Activated effector memory CD4-positive, alpha-beta T cell treated with anti-CD3 and anti-CD28 coated beads, Interleukin-2, amount 50 U/mL, for 16 hours (primary cell): ENCODE results near the gene PRDM2.

ENCODE experiments used
- DNase-seq: peaks from one replicate; pipeline ENCODE4 v3.0.0-alpha.2; 2020

Gene PRDM2

DNA sequence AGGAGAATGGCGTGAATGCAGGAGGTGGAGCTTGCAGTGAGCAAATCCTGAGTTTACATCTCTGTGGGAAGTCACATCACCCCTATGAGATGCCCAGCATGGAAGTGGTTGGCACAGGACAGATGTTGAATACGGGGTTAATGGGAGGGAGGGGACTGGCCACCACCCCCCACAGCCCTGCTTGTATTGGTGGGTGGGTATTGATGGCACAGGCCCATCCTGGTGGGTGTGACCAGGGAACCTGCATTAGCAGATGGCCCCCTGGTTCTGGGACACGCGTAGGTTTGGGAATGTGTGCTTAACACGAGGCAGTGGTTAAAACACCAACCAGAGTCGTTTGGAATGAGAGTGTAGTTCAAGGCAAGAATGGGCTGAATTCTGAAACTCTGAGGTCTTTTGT, 117.9 kb downstream of the PRDM2 start:
- DNase-seq: no peak

GRCh38 chr1:13818926-13819325, 118.9 kb downstream of the PRDM2 start:
- no peak for DNase-seq

GRCh38 chr1:13819642-13820041, 119.7 kb downstream of the PRDM2 start:
- no peak for DNase-seq

- no peak for DNase-seq
Observed at GRCh38 chr1:13820055-13820454, 120.1 kb downstream of the PRDM2 start.

GRCh38 chr1:13820456-13820855, 120.5 kb downstream of the PRDM2 start:
- no peak for DNase-seq

GRCh38 chr1:13823126-13823880, 123.3 kb downstream of the PRDM2 start:
- no peak for DNase-seq

- no peak for DNase-seq
Observed at GRCh38 chr1:13823936-13824335, 123.9 kb downstream of the PRDM2 start.

- no peak for DNase-seq
Observed at GRCh38 chr1:13824626-13825025, 124.6 kb downstream of the PRDM2 start.

GRCh38 chr1:13825033-13825432, 125.0 kb downstream of the PRDM2 start:
- DNase-seq: no peak

GRCh38 chr1:13826009-13826408, 126.0 kb downstream of the PRDM2 start:
- no peak for DNase-seq

DNA sequence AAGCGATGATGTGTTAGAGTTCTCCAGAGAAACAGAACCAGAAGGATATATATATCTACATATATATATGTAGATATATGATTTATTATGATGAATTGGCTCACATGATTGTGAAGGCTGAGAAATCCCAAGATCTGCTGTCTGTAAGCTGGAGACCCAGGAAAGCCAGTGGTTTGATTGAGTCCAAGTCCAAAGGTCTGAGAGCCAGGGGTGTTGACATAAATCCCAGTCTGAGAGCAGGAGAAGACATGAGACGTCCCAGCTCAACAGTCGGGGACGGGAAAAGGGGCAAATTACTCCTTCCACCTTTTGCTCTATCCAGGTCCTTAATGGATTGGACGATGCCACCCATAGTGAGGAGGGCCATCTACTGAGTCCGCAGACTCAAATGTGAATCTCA, 126.6 kb downstream of the PRDM2 start:
- DNase-seq: no peak

DNA sequence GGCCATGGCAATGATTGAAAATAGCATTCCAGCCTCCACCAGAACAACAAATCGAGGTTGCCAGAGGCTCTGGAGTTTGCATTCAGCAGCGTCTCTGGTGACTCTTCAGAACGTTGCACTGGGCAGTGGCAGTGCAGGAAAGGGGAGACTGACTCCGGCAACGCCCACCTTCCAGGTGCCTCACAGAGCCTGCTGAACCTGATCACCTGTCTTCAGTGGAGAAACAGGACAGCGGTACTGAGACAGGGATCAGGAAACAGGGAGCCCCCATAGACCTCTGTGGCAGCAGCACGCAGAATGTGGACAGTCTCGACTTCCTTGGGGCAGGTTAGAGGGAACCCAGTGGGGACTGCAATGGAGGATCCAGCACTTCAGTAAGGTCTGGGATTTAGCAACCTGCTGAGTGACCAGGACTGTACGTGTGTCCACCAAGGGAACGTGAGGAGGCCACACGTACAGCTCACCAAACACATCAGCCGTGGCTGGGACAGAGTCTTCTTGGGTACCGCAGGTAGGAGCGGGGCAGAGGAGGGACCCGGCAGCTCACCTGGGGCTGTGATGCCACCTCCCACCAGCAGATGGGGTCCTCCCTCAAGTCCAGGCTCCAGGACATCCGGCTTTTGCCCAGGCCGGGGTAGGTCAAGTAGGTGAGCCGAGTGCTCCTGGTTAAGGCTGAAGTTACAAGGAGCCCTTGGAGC, 128.6 kb downstream of the PRDM2 start:
- no peak for DNase-seq

DNA sequence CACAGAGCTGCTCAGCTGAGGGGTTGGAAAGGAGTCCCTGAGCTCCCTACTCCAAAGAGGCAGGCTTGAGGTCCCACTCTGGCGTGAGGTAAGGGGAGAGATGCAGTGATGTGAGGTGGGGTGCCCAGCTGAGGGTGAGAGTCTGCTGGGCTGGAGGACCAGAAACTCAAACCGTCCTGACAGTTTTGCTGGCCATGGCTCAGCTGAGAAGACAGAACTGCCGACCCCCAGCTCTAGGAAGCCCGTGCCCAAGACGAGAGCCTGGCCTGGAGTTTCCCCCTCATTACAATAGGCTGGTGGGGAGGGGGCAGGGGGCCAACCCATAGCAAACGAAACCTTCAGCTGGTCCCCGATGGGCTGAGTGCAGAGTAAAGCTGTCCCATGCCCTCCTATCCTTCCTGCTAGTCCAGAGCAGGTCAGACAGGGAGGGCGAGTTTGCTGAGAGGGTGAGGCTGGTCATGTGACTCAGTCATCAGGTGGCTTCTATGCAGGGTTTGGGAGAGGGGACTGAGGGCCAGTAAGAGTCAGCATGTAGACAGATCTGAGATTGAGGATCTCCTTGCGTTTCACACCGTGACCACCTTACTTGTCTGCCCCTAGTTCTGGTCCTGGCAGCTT, 129.3 kb downstream of the PRDM2 start:
- DNase-seq: no peak

DNA sequence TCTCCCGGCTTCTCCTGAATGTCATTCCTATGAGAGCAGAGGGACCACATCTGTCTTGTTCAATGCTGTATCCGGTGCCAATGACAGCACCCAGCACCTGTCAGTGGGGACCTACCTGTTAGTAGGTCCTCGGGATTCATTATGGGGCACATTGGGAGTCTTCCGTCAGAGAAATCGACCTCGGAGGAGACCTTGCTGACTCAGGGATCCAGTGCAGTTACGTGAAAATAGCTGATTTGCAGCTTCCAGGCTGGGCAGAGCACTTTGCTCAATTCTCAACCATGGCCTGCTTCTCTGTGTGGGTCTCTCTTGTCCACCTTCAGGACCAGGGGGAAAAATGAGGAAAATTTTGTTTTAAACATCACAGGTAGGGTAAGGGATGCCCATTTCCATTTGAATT, 130.2 kb downstream of the PRDM2 start:
- DNase-seq: no peak

GRCh38 chr1:13830616-13831280, 130.8 kb downstream of the PRDM2 start:
- no peak for DNase-seq

DNA sequence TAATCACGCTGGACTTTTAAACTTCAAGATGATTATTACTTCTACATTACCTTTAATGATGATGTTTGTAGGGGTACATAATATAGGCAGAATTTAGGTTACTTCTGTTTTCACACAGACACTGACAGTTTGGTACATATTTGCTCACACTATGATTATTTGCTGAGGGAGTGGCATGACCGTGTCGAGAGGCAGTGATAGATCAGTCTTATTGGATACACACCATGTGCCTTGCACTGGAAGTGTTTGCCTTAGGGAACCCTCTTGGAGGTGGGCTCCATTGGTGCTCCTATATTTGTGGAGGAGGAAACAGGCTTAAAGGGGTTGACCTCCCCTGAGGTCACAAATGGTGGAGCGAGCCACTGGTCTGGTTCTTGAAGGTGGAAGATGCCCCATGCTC, 132.1 kb downstream of the PRDM2 start:
- DNase-seq: no peak

GRCh38 chr1:13832536-13832935, 132.5 kb downstream of the PRDM2 start:
- DNase-seq: no peak

- DNase-seq: no peak
Observed at GRCh38 chr1:13836136-13836535, 136.1 kb downstream of the PRDM2 start.

DNA sequence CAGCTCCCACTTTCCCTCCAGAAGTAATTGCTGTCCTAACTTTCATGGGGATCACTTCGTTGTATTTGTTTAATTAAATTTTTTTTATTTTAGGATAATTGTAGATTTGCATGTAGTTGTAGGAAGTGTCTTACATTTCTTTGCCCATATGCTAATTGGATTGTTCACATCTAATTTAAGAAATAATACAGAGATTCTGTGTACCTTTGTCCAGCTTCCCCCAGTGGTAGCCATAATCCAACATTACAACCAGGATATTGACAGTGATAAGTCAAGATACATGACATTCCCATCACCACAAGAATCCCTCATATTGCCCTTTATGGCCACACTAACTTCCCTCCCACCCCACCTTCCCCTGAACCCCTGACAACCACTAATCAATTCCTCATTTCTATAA, 136.6 kb downstream of the PRDM2 start:
- DNase-seq: no peak

- DNase-seq: no peak
Observed at GRCh38 chr1:13838236-13838635, 138.2 kb downstream of the PRDM2 start.

DNA sequence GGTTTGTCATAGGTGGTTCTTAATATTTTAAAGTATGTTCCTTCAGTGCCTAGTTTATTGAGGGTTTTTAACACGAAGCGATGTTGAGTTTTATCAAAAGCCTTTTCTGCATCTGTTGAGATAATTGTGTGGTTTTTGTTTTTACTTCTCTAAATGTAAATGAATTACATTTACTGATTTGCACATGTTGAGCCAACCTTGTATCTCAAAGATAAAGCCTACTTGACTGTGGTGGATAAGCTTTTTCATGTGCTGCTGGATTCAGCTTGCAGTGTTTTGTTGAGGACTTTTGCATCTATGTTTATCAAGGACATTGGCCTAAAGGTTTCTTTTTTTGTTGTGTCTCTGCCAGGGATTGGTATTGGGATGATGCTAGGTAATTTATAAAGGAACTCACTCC, 142.5 kb downstream of the PRDM2 start:
- no peak for DNase-seq

DNA sequence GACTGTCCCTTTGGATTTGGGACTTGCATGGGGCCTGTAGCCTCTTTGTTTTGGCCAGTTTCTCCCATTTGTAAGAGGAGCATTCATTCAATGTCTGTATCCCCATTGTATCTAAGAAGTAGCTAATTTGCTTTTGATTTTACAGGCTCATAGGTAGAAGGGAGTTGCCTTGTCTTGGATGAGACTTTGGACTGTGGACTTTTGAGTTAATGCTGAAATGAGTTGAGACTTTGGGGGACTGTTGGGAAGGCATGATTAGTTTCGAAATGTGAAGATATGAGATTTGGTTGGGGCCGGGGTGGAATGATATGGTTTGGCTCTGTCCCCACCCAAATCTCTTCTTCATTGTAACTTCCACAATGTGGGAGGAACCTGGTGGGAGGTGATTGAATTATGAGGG, 151.7 kb downstream of the PRDM2 start:
- DNase-seq: no peak

DNA sequence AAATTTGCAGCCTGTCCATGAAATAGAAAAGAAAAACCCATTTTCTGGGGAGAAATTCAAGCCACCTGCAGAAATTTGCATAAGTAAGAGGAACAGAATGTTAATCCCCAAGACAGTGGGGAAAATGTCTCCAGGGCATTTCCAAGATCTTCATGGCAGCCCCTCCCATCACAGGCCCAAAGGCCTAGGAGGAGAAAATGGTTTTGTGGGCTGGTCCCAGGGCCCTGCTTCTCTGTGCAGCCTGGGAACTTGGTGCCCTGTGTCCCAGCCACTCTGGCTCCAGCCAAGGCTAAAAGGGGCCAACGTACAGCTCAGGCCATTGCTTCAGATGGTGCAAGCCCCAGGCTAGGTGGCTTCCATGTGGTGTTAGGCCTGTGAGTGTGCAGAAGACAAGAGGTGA, 155.6 kb downstream of the PRDM2 start:
- DNase-seq: no peak

DNA sequence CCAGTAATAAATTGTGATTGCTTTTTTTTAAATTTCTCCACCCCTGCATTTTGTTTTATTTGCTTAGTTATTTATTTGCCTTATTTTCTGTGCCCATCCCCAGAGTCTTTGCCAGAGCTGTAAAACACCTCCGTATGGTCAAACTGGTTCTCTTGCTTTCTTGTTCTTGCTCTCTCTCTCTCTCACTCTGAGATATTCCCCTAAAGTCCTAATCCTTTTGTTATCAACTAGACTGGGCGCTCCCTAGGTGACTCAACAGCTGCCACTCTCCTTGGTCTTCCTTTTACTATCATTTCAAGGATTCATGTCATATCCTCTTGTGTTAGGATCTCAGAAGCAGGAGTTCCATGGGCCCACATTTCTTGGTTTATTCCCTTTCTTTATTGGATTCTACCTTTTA, 160.0 kb downstream of the PRDM2 start:
- DNase-seq: no peak
